KMS-11 (cell line): Measurements from ENCODE around the gene CLHC1.
"Not testable (repeated sequence)": the region's sequence is repeated elsewhere in the genome, so short reads cannot be mapped to it uniquely, and the experiment has no call there.

Experiments used
- H2AFZ ChIP-seq: fragments of 200-600 bp; sonication (generic); 2 replicates; pipeline ENCODE4 v1.6.1; 2016; ENCODE audit warnings: antibody characterized with exemption, mixed run types, low read depth
- H3K27ac ChIP-seq: fragments of 200-600 bp; sonication (generic); 2 replicates; pipeline ENCODE4 v1.6.1; 2016; ENCODE audit warnings: mild to moderate bottlenecking, mixed run types
- H3K27me3 ChIP-seq: fragments of 200-600 bp; sonication (generic); 2 replicates; pipeline ENCODE4 v1.6.1; 2017; ENCODE audit warnings: mild to moderate bottlenecking, low read depth, mixed run types, moderate library complexity; ENCODE audit not compliant: insufficient read depth
- H3K36me3 ChIP-seq: fragments of 200-600 bp; sonication (generic); 2 replicates; pipeline ENCODE4 v1.6.1; 2017; ENCODE audit warnings: mild to moderate bottlenecking, mixed run types; ENCODE audit not compliant: insufficient read depth
- H3K4me1 ChIP-seq: fragments of 200-600 bp; sonication (generic); 2 replicates; pipeline ENCODE4 v1.6.1; 2016; ENCODE audit warnings: mild to moderate bottlenecking, low read depth, mixed run types; ENCODE audit not compliant: poor library complexity, severe bottlenecking
- H3K4me2 ChIP-seq: fragments of 200-600 bp; sonication (generic); 2 replicates; pipeline ENCODE4 v1.7.0; 2016; ENCODE audit warnings: mild to moderate bottlenecking, mixed run types
- H3K4me3 ChIP-seq: fragments of 200-600 bp; sonication (generic); IDR thresholded peaks from 2 replicates; pipeline ENCODE4 v1.6.1; 2017; ENCODE audit warnings: low read depth, low read length, mixed read lengths; ENCODE audit not compliant: insufficient read depth
- H3K79me2 ChIP-seq: fragments of 200-600 bp; sonication (generic); 2 replicates; pipeline ENCODE4 v1.6.1; 2016; ENCODE audit warnings: low read depth, mixed run types; ENCODE audit not compliant: insufficient read depth
- H3K9ac ChIP-seq: fragments of 200-600 bp; sonication (generic); 2 replicates; pipeline ENCODE4 v1.6.1; 2016; ENCODE audit warnings: mild to moderate bottlenecking, mixed run types
- H4K20me1 ChIP-seq: fragments of 200-600 bp; sonication (generic); 2 replicates; pipeline ENCODE4 v1.6.1; 2016; ENCODE audit warnings: mild to moderate bottlenecking, mixed run types; ENCODE audit not compliant: insufficient read depth
- TF ChIP-seq, protein P1 (sequence below): fragments of 200-600 bp; sonication (generic); conservative IDR thresholded peaks from 2 replicates; pipeline ENCODE4 v1.6.1; 2017; ENCODE audit warnings: low read depth, mild to moderate bottlenecking, antibody characterized with exemption, low read length, moderate library complexity, mixed read lengths

CLHC1 gene

DNA sequence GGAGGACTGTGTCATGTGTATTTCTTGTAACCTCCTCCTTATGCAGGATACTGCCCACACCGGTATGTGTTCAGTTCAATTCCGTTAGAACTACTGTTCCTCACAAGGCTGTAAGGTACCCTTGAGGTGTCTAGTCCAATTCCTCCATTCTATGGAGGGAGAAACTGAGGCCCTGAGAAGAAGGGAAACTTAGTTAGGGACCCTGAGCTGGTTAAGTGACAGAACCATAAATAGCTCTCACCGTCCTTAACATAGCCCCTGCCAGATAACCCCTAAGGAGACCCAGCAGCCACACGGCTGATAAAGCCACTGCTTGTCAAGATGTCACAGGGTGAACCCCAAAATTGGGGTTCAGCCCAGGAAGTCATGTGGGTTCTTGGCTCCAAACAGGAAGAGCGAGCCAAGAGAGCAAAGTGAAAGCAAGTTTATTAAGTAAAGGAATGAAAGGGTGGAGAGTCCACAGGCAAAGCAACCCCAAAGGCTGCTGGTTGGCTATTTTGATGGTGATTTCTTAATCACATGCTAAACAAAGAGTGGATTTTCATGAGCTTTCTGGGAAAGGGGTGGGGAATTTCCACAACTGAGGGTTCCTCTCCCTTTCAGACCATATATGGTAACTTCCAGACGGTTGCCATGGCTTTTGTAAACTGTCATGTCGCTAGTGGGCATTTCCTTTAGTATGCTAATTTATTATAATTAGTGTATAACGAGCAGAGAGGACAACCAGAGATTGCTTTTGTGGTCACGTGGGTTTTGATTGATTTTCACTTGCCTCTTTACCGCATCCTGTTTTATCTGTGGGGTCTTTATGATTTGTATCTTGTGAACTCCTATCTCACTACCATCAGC, 98.4 kb downstream of the CLHC1 start:
- H2AFZ ChIP-seq, result peak overlapping the region; percentile 66
- no peak overlapping the region for H3K9ac ChIP-seq
- no peaks in the 10 kb centered on the region for H3K27me3 ChIP-seq
- no peaks in the 10 kb centered on the region for H4K20me1 ChIP-seq
- no peaks in the 10 kb centered on the region for H3K79me2 ChIP-seq
- H3K27ac ChIP-seq, result no peak overlapping the region
- H3K4me1 ChIP-seq, result peaks cover 12% of the 10 kb centered on the region
- no peaks in the 10 kb centered on the region for H3K36me3 ChIP-seq
- H3K4me3 ChIP-seq, result no peak overlapping the region
- H3K4me2 ChIP-seq, result peak overlapping the region; percentile 37
- TF ChIP-seq, protein P1, sequence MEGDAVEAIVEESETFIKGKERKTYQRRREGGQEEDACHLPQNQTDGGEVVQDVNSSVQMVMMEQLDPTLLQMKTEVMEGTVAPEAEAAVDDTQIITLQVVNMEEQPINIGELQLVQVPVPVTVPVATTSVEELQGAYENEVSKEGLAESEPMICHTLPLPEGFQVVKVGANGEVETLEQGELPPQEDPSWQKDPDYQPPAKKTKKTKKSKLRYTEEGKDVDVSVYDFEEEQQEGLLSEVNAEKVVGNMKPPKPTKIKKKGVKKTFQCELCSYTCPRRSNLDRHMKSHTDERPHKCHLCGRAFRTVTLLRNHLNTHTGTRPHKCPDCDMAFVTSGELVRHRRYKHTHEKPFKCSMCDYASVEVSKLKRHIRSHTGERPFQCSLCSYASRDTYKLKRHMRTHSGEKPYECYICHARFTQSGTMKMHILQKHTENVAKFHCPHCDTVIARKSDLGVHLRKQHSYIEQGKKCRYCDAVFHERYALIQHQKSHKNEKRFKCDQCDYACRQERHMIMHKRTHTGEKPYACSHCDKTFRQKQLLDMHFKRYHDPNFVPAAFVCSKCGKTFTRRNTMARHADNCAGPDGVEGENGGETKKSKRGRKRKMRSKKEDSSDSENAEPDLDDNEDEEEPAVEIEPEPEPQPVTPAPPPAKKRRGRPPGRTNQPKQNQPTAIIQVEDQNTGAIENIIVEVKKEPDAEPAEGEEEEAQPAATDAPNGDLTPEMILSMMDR, result no peak

DNA sequence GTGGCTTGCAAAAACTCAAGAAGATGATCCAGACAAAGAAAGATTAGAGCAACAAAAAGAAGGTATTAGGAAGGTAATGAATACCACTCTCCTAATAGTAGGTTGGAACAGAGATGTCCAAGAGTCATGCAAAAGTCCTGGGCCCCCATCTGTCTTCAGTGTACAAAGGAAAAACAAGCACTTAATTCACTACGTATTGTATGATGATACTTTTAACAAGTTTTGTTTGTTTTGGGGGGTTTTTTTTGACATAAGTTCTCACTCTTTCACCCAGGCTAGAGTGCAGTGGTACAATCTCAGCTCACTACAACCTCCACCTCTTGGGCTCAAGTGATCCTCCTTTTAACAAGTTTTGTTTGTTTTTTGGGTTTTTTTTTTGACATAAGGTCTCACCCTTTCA, 101.2 kb downstream of the CLHC1 start:
- no peaks in the 10 kb centered on the region for H4K20me1 ChIP-seq
- H3K79me2 ChIP-seq, result no peaks in the 10 kb centered on the region
- H3K4me3 ChIP-seq, result no peak overlapping the region
- TF ChIP-seq, protein P1, result no peak
- no peak overlapping the region for H3K4me2 ChIP-seq
- no peak overlapping the region for H3K9ac ChIP-seq
- no peak overlapping the region for H3K27ac ChIP-seq
- H2AFZ ChIP-seq, result no peak overlapping the region
- H3K27me3 ChIP-seq, result no peaks in the 10 kb centered on the region
- peaks cover 12% of the 10 kb centered on the region for H3K4me1 ChIP-seq
- H3K36me3 ChIP-seq, result no peaks in the 10 kb centered on the region

DNA sequence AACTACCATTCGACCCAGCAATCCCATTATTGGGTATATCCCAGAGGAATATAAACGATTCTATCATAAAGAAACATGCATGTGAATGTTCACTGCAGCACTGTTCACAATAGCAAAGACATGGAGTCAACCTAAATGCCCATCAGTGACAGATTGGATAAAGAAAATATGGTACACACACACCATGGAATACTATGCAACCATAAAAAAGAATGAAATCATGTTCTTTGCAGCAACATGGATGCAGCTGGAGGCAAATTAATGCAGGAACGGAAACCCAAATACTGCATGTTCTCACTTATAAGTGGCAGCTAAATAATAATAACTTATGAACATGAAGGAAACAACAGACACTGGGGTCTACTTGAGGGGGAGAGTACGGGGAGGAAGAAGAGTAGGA, 105.5 kb downstream of the CLHC1 start:
- not testable (repeated sequence) for H3K4me1 ChIP-seq, H2AFZ ChIP-seq, H3K27ac ChIP-seq, H3K4me3 ChIP-seq, H4K20me1 ChIP-seq, H3K36me3 ChIP-seq, H3K27me3 ChIP-seq, H3K9ac ChIP-seq, H3K4me2 ChIP-seq, H3K79me2 ChIP-seq
